OCI-M1 (cell line): ENCODE results near the gene MTFR1L.
A peak's percentile ranks its signal among the peaks of the same experiment; 100 is the strongest.

ENCODE experiments used
- DNase-seq: peaks from one replicate; lab custom pipeline; 2025; lab: John Stamatoyannopoulos, UW

MTFR1L gene

DNA sequence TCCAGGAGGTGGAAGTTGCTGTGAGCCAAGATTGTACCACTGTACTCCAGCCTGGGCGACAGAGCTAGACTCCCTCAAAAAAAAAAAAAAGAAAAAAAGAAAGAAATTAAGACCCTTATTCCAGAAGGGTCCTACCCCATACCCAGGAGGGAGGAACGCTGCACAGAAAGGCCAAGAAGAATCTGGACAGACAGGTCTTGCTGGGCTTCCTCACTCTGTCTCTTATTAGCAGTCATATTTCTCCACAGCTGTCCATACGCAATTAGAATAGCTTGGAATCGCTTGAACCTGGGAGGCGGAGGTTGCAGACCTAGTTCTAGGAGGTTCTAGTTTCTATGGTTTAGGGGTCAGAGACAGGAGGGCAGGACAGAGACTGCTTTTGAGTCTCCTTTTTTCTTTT, 58.9 kb downstream of the MTFR1L start:
- no peak for DNase-seq

- peak; percentile 40 for DNase-seq
Measured at GRCh38 chr1:25879675-25880074, 59.9 kb downstream of the MTFR1L start.

DNA sequence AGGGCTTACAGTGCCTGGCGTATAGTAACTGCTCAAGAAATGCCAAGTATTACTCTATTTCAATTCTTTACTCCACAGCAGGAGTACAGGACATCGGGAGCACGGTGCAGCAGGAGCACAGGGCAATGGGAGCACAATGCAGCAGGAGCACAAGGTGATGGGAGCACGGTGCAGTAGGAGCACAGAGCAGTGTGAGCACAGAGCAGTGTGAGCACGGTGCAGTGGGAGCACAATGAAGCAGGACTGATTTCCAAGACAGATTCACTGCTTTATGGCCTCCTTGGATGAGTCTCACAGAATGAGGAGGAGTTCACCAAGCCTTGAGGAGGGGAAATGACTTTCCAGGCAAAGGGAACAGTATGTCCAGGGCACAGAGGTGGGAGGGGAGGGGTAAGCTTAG, 60.8 kb downstream of the MTFR1L start:
- no peak for DNase-seq

- no peak for DNase-seq
Measured at GRCh38 chr1:25881266-25881665, 61.5 kb downstream of the MTFR1L start.
